HG02571 (cell line): ENCODE results near the gene CLRN3.

ENCODE experiments used
- ATAC-seq: cut with Tn5 transposase; IDR thresholded peaks from one replicate; pipeline ENCODE4 v1.9.1; 2021; ENCODE audit warnings: mild to moderate bottlenecking, moderate library complexity; ENCODE audit not compliant: unreplicated experiment

CLRN3 gene

GRCh38 chr10:127903789-127904188, 11.0 kb upstream of the CLRN3 start:
- no peak for ATAC-seq

- no peak for ATAC-seq
Observed at GRCh38 chr10:127899766-127900387, 7.1 kb upstream of the CLRN3 start.

GRCh38 chr10:127897177-127897576, 4.4 kb upstream of the CLRN3 start:
- no peak for ATAC-seq

GRCh38 chr10:127896590-127896989, 3.8 kb upstream of the CLRN3 start:
- no peak for ATAC-seq

GRCh38 chr10:127894146-127894545, 1.4 kb upstream of the CLRN3 start:
- no peak for ATAC-seq

- no peak for ATAC-seq
Observed at GRCh38 chr10:127890832-127891334, 1.9 kb downstream of the CLRN3 start.

- no peak for ATAC-seq
Observed at GRCh38 chr10:127890216-127890615, 2.5 kb downstream of the CLRN3 start.

GRCh38 chr10:127889605-127890195, 3.0 kb downstream of the CLRN3 start:
- no peak for ATAC-seq

- ATAC-seq: no peak
Observed at GRCh38 chr10:127888521-127889312, 4.0 kb downstream of the CLRN3 start.

- no peak for ATAC-seq
Observed at GRCh38 chr10:127887541-127888415, 5.0 kb downstream of the CLRN3 start.

- no peak for ATAC-seq
Observed at GRCh38 chr10:127886371-127887051, 6.2 kb downstream of the CLRN3 start.

GRCh38 chr10:127884501-127884900, 8.2 kb downstream of the CLRN3 start:
- no peak for ATAC-seq

- no peak for ATAC-seq
Observed at GRCh38 chr10:127883516-127883915, 9.2 kb downstream of the CLRN3 start.

GRCh38 chr10:127882801-127883459, 9.8 kb downstream of the CLRN3 start:
- no peak for ATAC-seq

GRCh38 chr10:127882391-127882790, 10.3 kb downstream of the CLRN3 start:
- no peak for ATAC-seq

GRCh38 chr10:127881262-127881661, 11.5 kb downstream of the CLRN3 start:
- ATAC-seq: no peak

- no peak for ATAC-seq
Observed at GRCh38 chr10:127880557-127880956, 12.2 kb downstream of the CLRN3 start.

GRCh38 chr10:127878475-127879055, 14.2 kb downstream of the CLRN3 start:
- ATAC-seq: no peak

GRCh38 chr10:127877699-127878098, 15.0 kb downstream of the CLRN3 start:
- ATAC-seq: no peak
